ENCODE results near the gene ANTKMT.

ANTKMT gene

GRCh38 chr16:676565-676902, 44.4 kb upstream of the ANTKMT start:
- no peaks in the 10 kb centered on the region for H3K27me3 ChIP-seq (ENCODE audit: control insufficient read depth in 1 of 2, insufficient read depth in 2 of 2, low read length in 2 of 2)
- H3K4me1 ChIP-seq (ENCODE audit: control insufficient read depth in 1 of 2, insufficient read depth in 2 of 2, low read length in 2 of 2) = peaks cover 23 to 30% of the 10 kb centered on the region in 2 donors
- no peaks in the 10 kb centered on the region for H3K9me3 ChIP-seq (ENCODE audit: control insufficient read depth in 1 of 2, low read length in 2 of 2)
- H3K4me3 ChIP-seq (ENCODE audit: low read depth in 1 of 2, low read length in 2 of 2) = no peak overlapping the region
- H3K27ac ChIP-seq (ENCODE audit: low read depth, low read length) = no peak overlapping the region
- peak overlapping the region in 1 of 2 donors; percentile 43 for H3K9ac ChIP-seq (ENCODE audit: low read depth in 1 of 2, low read length in 2 of 2)
- H3K36me3 ChIP-seq (ENCODE audit: control insufficient read depth in 1 of 2, insufficient read depth in 2 of 2, low read length in 2 of 2) = peaks cover 11 to 29% of the 10 kb centered on the region in 2 donors

- no peaks in the 10 kb centered on the region for H3K27me3 ChIP-seq (ENCODE audit: control insufficient read depth in 1 of 2, insufficient read depth in 2 of 2, low read length in 2 of 2)
Measured at GRCh38 chr16:676913-677312, 44.0 kb upstream of the ANTKMT start.

GRCh38 chr16:677316-678190, 43.4 kb upstream of the ANTKMT start:
- H3K4me3 ChIP-seq (ENCODE audit: low read depth in 1 of 2, low read length in 2 of 2) = peak overlapping the region in 1 of 2 donors; percentile 35
- no peaks in the 10 kb centered on the region for H3K27me3 ChIP-seq (ENCODE audit: control insufficient read depth in 1 of 2, insufficient read depth in 2 of 2, low read length in 2 of 2)
- H3K27ac ChIP-seq (ENCODE audit: low read depth, low read length) = no peak overlapping the region
- H3K36me3 ChIP-seq (ENCODE audit: control insufficient read depth in 1 of 2, insufficient read depth in 2 of 2, low read length in 2 of 2) = peaks cover 16 to 29% of the 10 kb centered on the region in 2 donors
- peaks cover 29 to 41% of the 10 kb centered on the region in 2 donors for H3K4me1 ChIP-seq (ENCODE audit: control insufficient read depth in 1 of 2, insufficient read depth in 2 of 2, low read length in 2 of 2)
- no peaks in the 10 kb centered on the region for H3K9me3 ChIP-seq (ENCODE audit: control insufficient read depth in 1 of 2, low read length in 2 of 2)
- H3K9ac ChIP-seq (ENCODE audit: low read depth in 1 of 2, low read length in 2 of 2) = no peak overlapping the region

More at GRCh38 chr16:676913-677312, 44.0 kb upstream of the ANTKMT start:
- peaks cover 14 to 29% of the 10 kb centered on the region in 2 donors for H3K36me3 ChIP-seq (ENCODE audit: control insufficient read depth in 1 of 2, insufficient read depth in 2 of 2, low read length in 2 of 2)
- H3K4me1 ChIP-seq (ENCODE audit: control insufficient read depth in 1 of 2, insufficient read depth in 2 of 2, low read length in 2 of 2) = peaks cover 27 to 34% of the 10 kb centered on the region in 2 donors
- peak overlapping the region in 1 of 2 donors; percentile 35 for H3K4me3 ChIP-seq (ENCODE audit: low read depth in 1 of 2, low read length in 2 of 2)
- no peaks in the 10 kb centered on the region for H3K9me3 ChIP-seq (ENCODE audit: control insufficient read depth in 1 of 2, low read length in 2 of 2)
- peak overlapping the region in 1 of 2 donors; percentile 43 for H3K9ac ChIP-seq (ENCODE audit: low read depth in 1 of 2, low read length in 2 of 2)
- no peak overlapping the region for H3K27ac ChIP-seq (ENCODE audit: low read depth, low read length)

- peaks cover 18 to 29% of the 10 kb centered on the region in 2 donors for H3K36me3 ChIP-seq (ENCODE audit: control insufficient read depth in 1 of 2, insufficient read depth in 2 of 2, low read length in 2 of 2)
- no peaks in the 10 kb centered on the region for H3K27me3 ChIP-seq (ENCODE audit: control insufficient read depth in 1 of 2, insufficient read depth in 2 of 2, low read length in 2 of 2)
- H3K27ac ChIP-seq (ENCODE audit: low read depth, low read length) = no peak overlapping the region
- no peak overlapping the region for H3K4me3 ChIP-seq (ENCODE audit: low read depth in 1 of 2, low read length in 2 of 2)
- H3K9ac ChIP-seq (ENCODE audit: low read depth in 1 of 2, low read length in 2 of 2) = no peak overlapping the region
- peaks cover 32 to 48% of the 10 kb centered on the region in 2 donors for H3K4me1 ChIP-seq (ENCODE audit: control insufficient read depth in 1 of 2, insufficient read depth in 2 of 2, low read length in 2 of 2)
- no peaks in the 10 kb centered on the region for H3K9me3 ChIP-seq (ENCODE audit: control insufficient read depth in 1 of 2, low read length in 2 of 2)
Measured at GRCh38 chr16:678209-678857, 42.6 kb upstream of the ANTKMT start.

GRCh38 chr16:678858-679813, 41.8 kb upstream of the ANTKMT start:
- H3K36me3 ChIP-seq (ENCODE audit: control insufficient read depth in 1 of 2, insufficient read depth in 2 of 2, low read length in 2 of 2) = peaks cover 18 to 22% of the 10 kb centered on the region in 2 donors
- H3K4me3 ChIP-seq (ENCODE audit: low read depth in 1 of 2, low read length in 2 of 2) = peak overlapping the region; percentile 35 to 72
- H3K27me3 ChIP-seq (ENCODE audit: control insufficient read depth in 1 of 2, insufficient read depth in 2 of 2, low read length in 2 of 2) = no peaks in the 10 kb centered on the region
- no peaks in the 10 kb centered on the region for H3K9me3 ChIP-seq (ENCODE audit: control insufficient read depth in 1 of 2, low read length in 2 of 2)
- H3K4me1 ChIP-seq (ENCODE audit: control insufficient read depth in 1 of 2, insufficient read depth in 2 of 2, low read length in 2 of 2) = peaks cover 34 to 53% of the 10 kb centered on the region in 2 donors
- peak overlapping the region; percentile 57 for H3K27ac ChIP-seq (ENCODE audit: low read depth, low read length)
- H3K9ac ChIP-seq (ENCODE audit: low read depth in 1 of 2, low read length in 2 of 2) = peak overlapping the region in 1 of 2 donors; percentile 2

GRCh38 chr16:679814-680624, 40.9 kb upstream of the ANTKMT start, which contains the start of gene STUB1:
Gene STUB1 (plus strand): TSS chr16:680410. CDS start chr16:680526, 116 bp downstream.
- peaks cover 33 to 55% of the 10 kb centered on the region in 2 donors for H3K4me1 ChIP-seq (ENCODE audit: control insufficient read depth in 1 of 2, insufficient read depth in 2 of 2, low read length in 2 of 2)
- H3K9me3 ChIP-seq (ENCODE audit: control insufficient read depth in 1 of 2, low read length in 2 of 2) = no peaks in the 10 kb centered on the region
- no peaks in the 10 kb centered on the region for H3K27me3 ChIP-seq (ENCODE audit: control insufficient read depth in 1 of 2, insufficient read depth in 2 of 2, low read length in 2 of 2)
- peak within 1 kb of the TSS; percentile 79 to 84 for H3K4me3 ChIP-seq (ENCODE audit: low read depth in 1 of 2, low read length in 2 of 2)
- peaks cover 18 to 21% of the 10 kb centered on the region in 2 donors for H3K36me3 ChIP-seq (ENCODE audit: control insufficient read depth in 1 of 2, insufficient read depth in 2 of 2, low read length in 2 of 2)
- H3K27ac ChIP-seq (ENCODE audit: low read depth, low read length) = peak within 1 kb of the TSS; percentile 97
- H3K9ac ChIP-seq (ENCODE audit: low read depth in 1 of 2, low read length in 2 of 2) = peak within 1 kb of the TSS; percentile 78 to 80

GRCh38 chr16:680625-680945, 40.4 kb upstream of the ANTKMT start:
- H3K9me3 ChIP-seq (ENCODE audit: control insufficient read depth in 1 of 2, low read length in 2 of 2) = no peaks in the 10 kb centered on the region
- H3K4me1 ChIP-seq (ENCODE audit: control insufficient read depth in 1 of 2, insufficient read depth in 2 of 2, low read length in 2 of 2) = peaks cover 29 to 56% of the 10 kb centered on the region in 2 donors
- peak overlapping the region; percentile 79 to 84 for H3K4me3 ChIP-seq (ENCODE audit: low read depth in 1 of 2, low read length in 2 of 2)
- H3K9ac ChIP-seq (ENCODE audit: low read depth in 1 of 2, low read length in 2 of 2) = peak overlapping the region; percentile 76 to 78
- no peaks in the 10 kb centered on the region for H3K27me3 ChIP-seq (ENCODE audit: control insufficient read depth in 1 of 2, insufficient read depth in 2 of 2, low read length in 2 of 2)
- peak overlapping the region; percentile 50 for H3K27ac ChIP-seq (ENCODE audit: low read depth, low read length)
- H3K36me3 ChIP-seq (ENCODE audit: control insufficient read depth in 1 of 2, insufficient read depth in 2 of 2, low read length in 2 of 2) = peaks cover 18 to 25% of the 10 kb centered on the region in 2 donors

GRCh38 chr16:680967-681745, 39.8 kb upstream of the ANTKMT start:
- Histone ChIP-seq H3K27ac (ENCODE audit: low read depth, low read length) (peak overlapping the region; percentile 39), H3K9me3 (ENCODE audit: control insufficient read depth in 1 of 2, low read length in 2 of 2) (no peaks in the 10 kb centered on the region), H3K4me3 (ENCODE audit: low read depth in 1 of 2, low read length in 2 of 2) (peak overlapping the region; percentile 79 to 84), H3K9ac (ENCODE audit: low read depth in 1 of 2, low read length in 2 of 2) (peak overlapping the region; percentile 76 to 78), H3K36me3 (ENCODE audit: control insufficient read depth in 1 of 2, insufficient read depth in 2 of 2, low read length in 2 of 2) (peaks cover 18 to 25% of the 10 kb centered on the region in 2 donors), H3K27me3 (ENCODE audit: control insufficient read depth in 1 of 2, insufficient read depth in 2 of 2, low read length in 2 of 2) (no peaks in the 10 kb centered on the region), H3K4me1 (ENCODE audit: control insufficient read depth in 1 of 2, insufficient read depth in 2 of 2, low read length in 2 of 2) (peaks cover 27 to 54% of the 10 kb centered on the region in 2 donors)
